K562 (cell line): ENCODE results near the gene KCNQ4. TPM values are rescaled to one million over a fixed set of nuclear protein-coding genes. Genes with fewer than 3 reads are reported as not detected.

Source experiments
- ATAC-seq: fragments of 200-7000 bp; cut with Tn5 transposase; 3 replicates; pipeline ENCODE4 v1.9.1; 2020; ENCODE audit warnings: moderate library complexity
- BruUV-seq: library from RNA; stranded (reverse); fragments of 400-500 nt; replicated peaks from 2 replicates; lab custom pipeline; 2021; lab: Mats Ljungman, UMichigan
- CTCF ChIA-PET: fragments of 300-600 bp; formaldehyde crosslinking; extraction: SDS; loops from one replicate; lab custom pipeline; 2021; ENCODE audit warnings: low intra/inter-chr PET ratio; lab: Yijun Ruan, JAX
- POLR2A ChIA-PET: fragments of 300-600, 350-650 bp; sonication (Branson Sonifier 250); formaldehyde crosslinking; extraction: SDS; loops from one replicate; lab custom pipeline; 2021; ENCODE audit warnings: antibody characterized with exemption, inconsistent platforms; lab: Yijun Ruan, JAX
- DNase-seq, 4 experiments: peaks; one replicate each; pipeline versions ENCODE4 v3.0.0 to v3.0.0-alpha.2; 2011 to 2018; ENCODE audit warnings: low spot score in 3 of 4, mixed read lengths in 3 of 4; ENCODE audit errors: extremely low read depth in 1 of 4
- FAIRE-seq: peaks from 2 replicates; lab custom pipeline; 2011; peaks lifted over from hg19 to GRCh38; lab: Jason Lieb, UNC
- H2AFZ ChIP-seq: 2 replicates; pipeline ENCODE4 v1.6.0; 2011; ENCODE audit warnings: low read depth, low read length, control low read depth, inconsistent platforms
- H3K27ac ChIP-seq: fragments of 200-600 bp; 3 replicates; pipeline ENCODE4 v1.8.0; 2011; ENCODE audit warnings: low read depth, mild to moderate bottlenecking, control low read depth, inconsistent platforms, low read length, moderate library complexity, mixed read lengths; ENCODE audit errors: extremely low read depth
- H3K27me3 ChIP-seq, 2 experiments: fragments of 300-600 bp in 1 of 2; 2 replicates in 1 of 2; 3 replicates in 1 of 2; pipeline versions ENCODE4 v1.6.0 to v1.8.0; 2011; ENCODE audit warnings: inconsistent platforms in 2 of 2, low read length in 2 of 2, mild to moderate bottlenecking in 1 of 2, mixed read lengths in 1 of 2, moderate library complexity in 1 of 2; ENCODE audit not compliant: control insufficient read depth in 2 of 2, insufficient read depth in 2 of 2
- H3K36me3 ChIP-seq: fragments of 300-600 bp; 3 replicates; pipeline ENCODE4 v1.8.0; 2011; ENCODE audit warnings: mild to moderate bottlenecking, low read length, inconsistent platforms; ENCODE audit not compliant: control insufficient read depth, insufficient read depth
- H3K4me1 ChIP-seq, 2 experiments: fragments of 200-600 bp in 1 of 2; replicated peaks in 1 of 2; 2 replicates in 1 of 2; 3 replicates in 1 of 2; pipeline versions ENCODE4 v1.5.1 to v1.8.0; 2011; ENCODE audit warnings: inconsistent platforms in 2 of 2, low read length in 2 of 2, mild to moderate bottlenecking in 1 of 2, mixed read lengths in 1 of 2, moderate library complexity in 1 of 2; ENCODE audit not compliant: control insufficient read depth in 2 of 2, insufficient read depth in 2 of 2
- H3K4me2 ChIP-seq: 2 replicates; pipeline ENCODE4 v1.6.1; 2011; ENCODE audit warnings: low read length, control low read depth, inconsistent platforms, mixed read lengths; ENCODE audit not compliant: insufficient read depth
- H3K4me3 ChIP-seq: fragments of 200-600 bp; sonication (generic), shearing (Covaris generic); 2 replicates; pipeline ENCODE4 v1.5.1; 2016; ENCODE audit warnings: control low read depth, inconsistent platforms
- H3K79me2 ChIP-seq: fragments of 200-600 bp; 3 replicates; pipeline ENCODE4 v1.8.0; 2011; ENCODE audit warnings: low read length, inconsistent platforms; ENCODE audit not compliant: control insufficient read depth, insufficient read depth
- H3K9ac ChIP-seq, 2 experiments: 2 replicates each; pipeline versions ENCODE4 v1.6.0 to v1.6.1; 2011; ENCODE audit warnings: low read depth in 2 of 2, low read length in 2 of 2, control low read depth in 1 of 2, inconsistent platforms in 1 of 2, mild to moderate bottlenecking in 1 of 2, mixed read lengths in 1 of 2; ENCODE audit not compliant: insufficient read depth in 1 of 2
- H3K9me1 ChIP-seq: one replicate; pipeline ENCODE4 v1.6.0; 2011; ENCODE audit warnings: inconsistent platforms, mild to moderate bottlenecking, low read length, moderate library complexity; ENCODE audit not compliant: control insufficient read depth, insufficient read depth
- H3K9me3 ChIP-seq: replicated peaks from 2 replicates; pipeline ENCODE4 v1.5.1; 2011; ENCODE audit warnings: low read depth, low read length, inconsistent platforms; ENCODE audit not compliant: control insufficient read depth, insufficient read depth
- H4K20me1 ChIP-seq: replicated peaks from 2 replicates; pipeline ENCODE4 v1.6.1; 2011; ENCODE audit warnings: low read length, inconsistent platforms, mixed read lengths; ENCODE audit not compliant: control insufficient read depth, insufficient read depth
- CCNT2 ChIP-seq: IDR thresholded peaks from 2 replicates; pipeline ENCODE4 v1.6.1; 2011; ENCODE audit warnings: borderline replicate concordance, low read depth, mild to moderate bottlenecking, moderate library complexity, mixed read lengths, low read length; ENCODE audit not compliant: insufficient read length; ENCODE audit errors: extremely low read depth
- GTF2A2 ChIP-seq: IDR thresholded peaks from 2 replicates; pipeline ENCODE4 v1.6.1; 2016; ENCODE audit warnings: mild to moderate bottlenecking, missing genetic modification characterization, missing compliant biosample characterization
- PHB ChIP-seq: fragments of 250-450 bp; sonication (Bioruptor Pico); IDR thresholded peaks from 2 replicates; pipeline ENCODE4 v1.5.0; 2021
- PTTG1 ChIP-seq: fragments of 450-650 bp; IDR thresholded peaks from 2 replicates; pipeline ENCODE4 v1.6.1; 2016; ENCODE audit warnings: low read depth, mild to moderate bottlenecking, missing genetic modification characterization, missing compliant biosample characterization
- PYGO2 ChIP-seq: fragments of 450-650 bp; IDR thresholded peaks from 2 replicates; pipeline ENCODE4 v1.6.1; 2016; ENCODE audit warnings: mild to moderate bottlenecking, missing genetic modification characterization, moderate library complexity, missing compliant biosample characterization
- ZBTB12 ChIP-seq: fragments of 250-450 bp; sonication (Bioruptor Pico); IDR thresholded peaks from 2 replicates; pipeline ENCODE4 v1.4.0; 2020
- ZBTB7A ChIP-seq: IDR thresholded peaks from 2 replicates; pipeline ENCODE4 v1.6.1; 2011; ENCODE audit warnings: low read depth, mild to moderate bottlenecking, low read length, moderate library complexity, borderline replicate concordance; ENCODE audit not compliant: control insufficient read depth
- ZNF408 ChIP-seq: fragments of 250-450 bp; sonication (Bioruptor Pico); IDR thresholded peaks from 2 replicates; pipeline ENCODE4 v1.4.0; 2020; ENCODE audit warnings: low read depth, mild to moderate bottlenecking, moderate library complexity
- WGBS: fragments of 100-300 bp; shearing (Covaris generic); methylation state at CpG from one replicate; pipeline ENCODE4 v1.1.6; 2016; ENCODE audit warnings: low coverage, mixed read lengths; ENCODE audit not compliant: insufficient coverage; ENCODE audit errors: missing lambda C conversion rate; 5-methylcytosine and 5-hydroxymethylcytosine counted together
- in situ Hi-C: fragments of 300-500 bp; cut with MboI; formaldehyde crosslinking; loops from 4 replicates; pipeline ENCODE4 v1.15.0; 2018; ENCODE audit warnings: inconsistent platforms, mixed read lengths
- intact Hi-C: fragments of 100-400 bp; cut with micrococcal nuclease; formaldehyde crosslinking; loops from 2 replicates; pipeline ENCODE4 v1.14.2; 2022
- polyA plus RNA-seq, 8 experiments: library from polyadenylated mRNA; depleted of rRNA in 4 of 8; stranded (reverse) in 5 of 8; unstranded in 3 of 8; fragments of >200 nt; fragmentation: Nextera tagmentation in 2 of 8; fragmentation: Illumina TruSeq in 1 of 8; extraction: Ambion mirVana in 2 of 8; extraction: Trizol in 1 of 8; gene quantifications; 2 replicates each; pipeline versions ENCODE4 v1.2.1 to v1.2.3, GENCODE V29; 2011 to 2014; ENCODE audit warnings: inconsistent platforms in 1 of 8, missing spikeins in 1 of 8
- total RNA-seq, 7 experiments: library from RNA; depleted of rRNA in 6 of 7; stranded (reverse); fragments of >200 nt in 6 of 7; fragmentation: Illumina TruSeq in 2 of 7; extraction: Trizol in 2 of 7; gene quantifications; 2 replicates each; pipeline versions ENCODE4 v1.2.1 to v1.2.3, GENCODE V29; 2011 to 2021; ENCODE audit warnings: low replicate concordance in 1 of 7

The KCNQ4 gene
- total and polyA plus RNA-seq, 9 of the 15 experiments (the other 6 are each of a cell fraction or from before 2014, with no cell fraction given): 0.07 to 4.1 (median 0.79) TPM

GRCh38 chr1:40856116-40856515 lies 72.5 kb downstream of the KCNQ4 start:
- no TSS peak for BruUV-seq
- Histone ChIP-seq H3K27ac (no peak overlapping the region), H4K20me1 (no peaks in the 10 kb centered on the region), H2AFZ (no peak overlapping the region), H3K4me2 (no peak overlapping the region), H3K9me3 (no peaks in the 10 kb centered on the region), H3K4me3 (no peak overlapping the region), H3K9ac (0 out of 4 replicates have a peak overlapping the region, but pooled peaks of 1 of the 2 experiments have one; percentile 21), H3K4me1 (peaks cover 0 to 5% of the 10 kb centered on the region in 2 experiments; a peak in 3 of 5 replicates), H3K9me1 (no peaks in the 10 kb centered on the region), H3K79me2 (no peaks in the 10 kb centered on the region), H3K36me3 (no peaks in the 10 kb centered on the region), H3K27me3 (peaks cover 0 to 2% of the 10 kb centered on the region in 2 experiments; a peak in 1 of 5 replicates)
- peak; percentile 46 for ATAC-seq
- ChIA-PET POLR2A (interaction anchor here (0.6 to 0.9 kb wide), 3 partner anchors 65 to 165 kb away, joined by 3 to 4 read pairs (median 3); partner anchors contain the start of gene NFYC), CTCF (interaction anchor here (0.7 kb wide), 1 partner anchor 78 kb away, joined by 4 read pairs; no protein-coding TSS in a partner anchor)
- no peak for FAIRE-seq
- WGBS: 15% methylated on average over 3 of the region's 3 CpGs
- no peak for TF ChIP-seq ZNF408 (CRISPR knock-in tag)
- TF ChIP-seq PTTG1: no peak
- no peak for TF ChIP-seq GTF2A2 (tag)
- TF ChIP-seq PHB (CRISPR knock-in tag): no peak
- no peak for TF ChIP-seq PYGO2 (tag)
- TF ChIP-seq ZBTB7A: no peak
- TF ChIP-seq ZBTB12 (CRISPR knock-in tag): no peak
- no peak for TF ChIP-seq CCNT2
- in situ Hi-C loops (loop anchor here (5.0 kb wide), 1 partner anchor 96 kb away; no protein-coding TSS in a partner anchor), intact Hi-C loops (no loop called here)
- no peak for DNase-seq
